Smooth muscle cell (in vitro differentiated cells): ENCODE results near the gene SNX27. TPM values are rescaled to one million over a fixed set of nuclear protein-coding genes. Genes with fewer than 3 reads are reported as not detected.
"Not testable (repeated sequence)": the region's sequence is repeated elsewhere in the genome, so short reads cannot be mapped to it uniquely, and the experiment has no call there.

Source experiments
- DNase-seq: peaks from one replicate; lab custom pipeline; 2025; ENCODE audit not compliant: unreplicated experiment; lab: John Stamatoyannopoulos, UW
- H2AFZ ChIP-seq: fragments of 200-600 bp; sonication (generic); 2 replicates; pipeline ENCODE4 v1.6.0; 2016; ENCODE audit warnings: antibody characterized with exemption, low read depth, mild to moderate bottlenecking
- H3F3A ChIP-seq: fragments of 200-600 bp; sonication (generic); 2 replicates; pipeline ENCODE4 v1.6.0; 2017; ENCODE audit warnings: antibody characterized with exemption, low read depth
- H3K27ac ChIP-seq: fragments of 200-600 bp; sonication (generic); 2 replicates; pipeline ENCODE4 v1.5.1; 2016; ENCODE audit warnings: low read depth, mild to moderate bottlenecking
- H3K27me3 ChIP-seq: fragments of 200-600 bp; sonication (generic); 2 replicates; pipeline ENCODE4 v1.6.1; 2016; ENCODE audit warnings: low read depth, mild to moderate bottlenecking
- H3K36me3 ChIP-seq: fragments of 200-600 bp; sonication (generic); 2 replicates; pipeline ENCODE4 v1.5.1; 2016; ENCODE audit warnings: low read depth
- H3K4me1 ChIP-seq: fragments of 200-600 bp; sonication (generic); 2 replicates; pipeline ENCODE4 v1.5.1; 2016; ENCODE audit warnings: low read depth
- H3K4me2 ChIP-seq: fragments of 200-600 bp; sonication (generic); 2 replicates; pipeline ENCODE4 v1.6.0; 2016; ENCODE audit warnings: mild to moderate bottlenecking
- H3K4me3 ChIP-seq: fragments of 200-600 bp; sonication (generic); 2 replicates; pipeline ENCODE4 v1.5.1; 2016; ENCODE audit warnings: mild to moderate bottlenecking
- H3K79me2 ChIP-seq: fragments of 200-600 bp; sonication (generic); 2 replicates; pipeline ENCODE4 v1.6.0; 2016; ENCODE audit warnings: low read depth, mild to moderate bottlenecking
- H3K9ac ChIP-seq: fragments of 200-600 bp; sonication (generic); 2 replicates; pipeline ENCODE4 v1.6.0; 2016; ENCODE audit warnings: low read depth
- H3K9me3 ChIP-seq: fragments of 200-600 bp; sonication (generic); replicated peaks from 2 replicates; pipeline ENCODE4 v1.5.1; 2016; ENCODE audit warnings: low read depth
- H4K20me1 ChIP-seq: fragments of 200-600 bp; sonication (generic); 2 replicates; pipeline ENCODE4 v1.6.0; 2016; ENCODE audit warnings: low read depth
- WGBS: methylation state at CpG from one replicate; pipeline ENCODE4 v1.1.7; 2016; ENCODE audit warnings: low lambda C conversion rate; 5-methylcytosine and 5-hydroxymethylcytosine counted together
- polyA plus RNA-seq: library from polyadenylated mRNA; unstranded; fragments of >200 nt; fragmentation: Nextera tagmentation; extraction: Ambion mirVana; gene quantifications from 2 replicates; pipeline ENCODE4 v1.2.1, GENCODE V29; 2016
- total RNA-seq: library from RNA; depleted of rRNA; stranded (reverse); fragments of >200 nt; gene quantifications from 2 replicates; pipeline ENCODE4 v1.2.3, GENCODE V29; 2014
- TF ChIP-seq, protein P1 (sequence below): fragments of 200-600 bp; sonication (generic); IDR thresholded peaks from 2 replicates; pipeline ENCODE4 v1.5.1; 2017; ENCODE audit warnings: borderline replicate concordance, mild to moderate bottlenecking, antibody characterized with exemption; ENCODE audit not compliant: insufficient read depth, poor library complexity, severe bottlenecking

SNX27 gene
- total and polyA plus RNA-seq, 2 experiments from 2014 or later, result 11.9 to 20.9 TPM

DNA sequence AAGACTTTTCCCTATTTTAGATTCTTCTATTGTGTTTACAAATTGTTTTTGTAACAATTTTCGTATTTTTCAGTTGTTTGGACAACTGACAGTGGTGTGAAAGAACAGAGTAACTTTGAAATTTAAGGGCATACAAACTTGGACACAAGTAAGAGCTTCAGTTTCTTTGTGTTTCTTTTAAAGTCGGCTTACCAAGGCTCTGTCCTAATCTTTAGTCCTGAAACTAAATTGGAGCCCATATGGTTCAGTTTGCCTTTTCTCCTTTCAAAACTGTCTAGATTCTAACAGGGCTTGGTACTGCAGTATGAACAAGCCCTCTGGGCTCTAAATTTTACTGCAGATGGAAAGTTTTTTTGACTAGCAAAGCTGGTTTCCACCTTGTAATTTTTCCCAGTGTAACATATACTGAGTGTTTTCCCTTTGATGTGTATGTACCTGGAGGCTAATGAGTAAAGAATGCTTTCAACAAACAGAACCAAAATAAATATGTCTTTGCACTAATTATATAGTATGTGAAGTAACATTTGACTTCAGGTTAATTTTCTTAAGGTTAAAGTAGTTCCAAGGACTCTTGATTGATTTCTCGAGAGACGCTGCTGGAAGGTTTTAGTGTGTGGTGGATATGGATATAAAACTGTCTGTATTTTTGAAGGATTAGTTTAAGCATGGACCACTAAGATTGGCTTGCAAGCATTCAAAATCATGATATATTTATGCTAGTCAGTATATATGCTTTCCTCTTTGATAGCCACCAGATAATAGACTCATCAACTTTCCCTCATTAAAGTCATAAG lies 4.1 kb downstream of the SNX27 start:
- H3K27ac ChIP-seq, result peak overlapping the region; percentile 59
- H3K9me3 ChIP-seq, result no peaks in the 10 kb centered on the region
- TF ChIP-seq, protein P1, sequence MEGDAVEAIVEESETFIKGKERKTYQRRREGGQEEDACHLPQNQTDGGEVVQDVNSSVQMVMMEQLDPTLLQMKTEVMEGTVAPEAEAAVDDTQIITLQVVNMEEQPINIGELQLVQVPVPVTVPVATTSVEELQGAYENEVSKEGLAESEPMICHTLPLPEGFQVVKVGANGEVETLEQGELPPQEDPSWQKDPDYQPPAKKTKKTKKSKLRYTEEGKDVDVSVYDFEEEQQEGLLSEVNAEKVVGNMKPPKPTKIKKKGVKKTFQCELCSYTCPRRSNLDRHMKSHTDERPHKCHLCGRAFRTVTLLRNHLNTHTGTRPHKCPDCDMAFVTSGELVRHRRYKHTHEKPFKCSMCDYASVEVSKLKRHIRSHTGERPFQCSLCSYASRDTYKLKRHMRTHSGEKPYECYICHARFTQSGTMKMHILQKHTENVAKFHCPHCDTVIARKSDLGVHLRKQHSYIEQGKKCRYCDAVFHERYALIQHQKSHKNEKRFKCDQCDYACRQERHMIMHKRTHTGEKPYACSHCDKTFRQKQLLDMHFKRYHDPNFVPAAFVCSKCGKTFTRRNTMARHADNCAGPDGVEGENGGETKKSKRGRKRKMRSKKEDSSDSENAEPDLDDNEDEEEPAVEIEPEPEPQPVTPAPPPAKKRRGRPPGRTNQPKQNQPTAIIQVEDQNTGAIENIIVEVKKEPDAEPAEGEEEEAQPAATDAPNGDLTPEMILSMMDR, result no peak
- peak overlapping the region; percentile 52 for H3K4me2 ChIP-seq
- no peak overlapping the region for H3K4me3 ChIP-seq
- peaks cover 24% of the 10 kb centered on the region for H3F3A ChIP-seq
- DNase-seq, result no peak
- H3K27me3 ChIP-seq, result no peaks in the 10 kb centered on the region
- no peaks in the 10 kb centered on the region for H3K36me3 ChIP-seq
- peaks cover 68% of the 10 kb centered on the region for H4K20me1 ChIP-seq
- 47% methylated on average over 4 of the region's 4 CpGs for WGBS
- peaks cover 31% of the 10 kb centered on the region for H3K4me1 ChIP-seq
- H3K9ac ChIP-seq, result no peak overlapping the region
- H3K79me2 ChIP-seq, result peaks cover 65% of the 10 kb centered on the region
- no peak overlapping the region for H2AFZ ChIP-seq

DNA sequence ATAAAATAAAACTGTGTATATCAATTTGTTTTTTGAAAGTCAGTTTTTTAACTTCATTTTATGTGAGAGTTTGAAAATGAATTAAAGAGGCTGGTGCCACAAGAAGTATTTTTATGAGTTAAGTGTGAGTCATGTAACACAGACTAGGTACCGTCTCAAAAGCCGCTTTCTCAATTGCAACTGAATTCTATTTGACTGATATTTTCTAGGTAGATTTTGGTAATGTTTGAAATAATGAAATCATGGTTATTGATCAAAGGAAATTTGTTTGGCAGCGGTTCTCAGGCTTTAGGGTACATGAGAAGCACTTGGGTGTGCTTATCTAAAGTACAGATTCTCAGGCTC lies 4.6 kb downstream of the SNX27 start:
- 39% methylated on average over 3 of the region's 3 CpGs for WGBS
- H3K4me3 ChIP-seq, result no peak overlapping the region
- H3K4me1 ChIP-seq, result peaks cover 34% of the 10 kb centered on the region
- H3K36me3 ChIP-seq, result no peaks in the 10 kb centered on the region
- no peaks in the 10 kb centered on the region for H3K27me3 ChIP-seq
- H3K9me3 ChIP-seq, result no peaks in the 10 kb centered on the region
- H3K79me2 ChIP-seq, result peaks cover 67% of the 10 kb centered on the region
- no peak overlapping the region for H3K9ac ChIP-seq
- TF ChIP-seq, protein P1, result no peak
- DNase-seq, result no peak
- peaks cover 74% of the 10 kb centered on the region for H4K20me1 ChIP-seq
- H3K4me2 ChIP-seq, result peak overlapping the region; percentile 52
- peaks cover 29% of the 10 kb centered on the region for H3F3A ChIP-seq
- no peak overlapping the region for H2AFZ ChIP-seq
- peak overlapping the region; percentile 59 for H3K27ac ChIP-seq

DNA sequence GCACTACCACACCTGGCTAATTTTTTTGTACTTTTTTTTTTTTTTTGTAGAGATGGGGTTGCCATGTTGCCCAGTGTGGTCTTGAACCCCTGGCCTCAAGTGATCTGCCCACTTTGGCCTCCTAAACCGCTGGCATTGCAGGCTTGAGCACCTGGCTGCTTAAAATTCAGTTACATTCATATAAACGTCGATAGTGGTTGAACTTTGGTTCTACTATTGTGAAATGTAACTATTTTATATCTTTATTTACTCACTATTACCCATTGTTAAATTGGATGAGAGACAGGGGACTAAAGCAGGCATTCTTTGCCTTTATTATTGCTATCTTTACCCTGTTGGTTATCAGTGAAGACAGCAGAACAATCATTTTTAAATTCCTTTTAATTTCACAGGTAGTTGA lies 6.2 kb downstream of the SNX27 start:
- Histone ChIP-seq H3K4me3 (no peak overlapping the region), H3K27me3 (no peaks in the 10 kb centered on the region), H3K9me3 (no peaks in the 10 kb centered on the region), H3K4me1 (peaks cover 37% of the 10 kb centered on the region), H3K9ac (no peak overlapping the region), H3K4me2 (no peak overlapping the region), H4K20me1 (peaks cover 85% of the 10 kb centered on the region), H3K27ac (no peak overlapping the region), H2AFZ (no peak overlapping the region), H3F3A (peaks cover 41% of the 10 kb centered on the region), H3K79me2 (peaks cover 71% of the 10 kb centered on the region), H3K36me3 (no peaks in the 10 kb centered on the region)
- no peak for DNase-seq
- WGBS, result 97% methylated on average over 3 of the region's 3 CpGs
- TF ChIP-seq, protein P1, result no peak

DNA sequence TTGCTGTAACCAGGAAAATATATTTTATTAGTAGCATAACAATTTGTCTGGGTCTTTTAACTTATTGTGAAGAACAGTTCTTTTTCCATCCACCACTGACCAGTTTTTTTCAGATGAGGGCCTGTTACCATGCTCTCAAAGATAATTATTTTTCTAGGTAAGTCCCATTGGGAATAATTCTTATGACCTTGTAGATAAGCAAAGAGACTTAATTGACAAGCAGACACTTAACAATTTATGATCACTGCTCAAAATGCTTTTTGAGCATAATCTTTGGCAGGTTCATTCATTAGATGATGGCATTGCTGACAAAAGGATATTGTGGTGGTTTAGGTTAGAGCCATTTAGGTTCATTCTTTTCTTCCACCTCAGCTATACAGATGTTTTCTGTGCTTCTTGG lies 6.6 kb downstream of the SNX27 start:
- Histone ChIP-seq H3K79me2 (peaks cover 72% of the 10 kb centered on the region), H3K27me3 (no peaks in the 10 kb centered on the region), H4K20me1 (peaks cover 87% of the 10 kb centered on the region), H3K4me3 (no peak overlapping the region), H3K4me1 (peaks cover 33% of the 10 kb centered on the region), H2AFZ (no peak overlapping the region), H3F3A (peaks cover 41% of the 10 kb centered on the region), H3K36me3 (no peaks in the 10 kb centered on the region), H3K4me2 (no peak overlapping the region), H3K9ac (no peak overlapping the region), H3K9me3 (no peaks in the 10 kb centered on the region), H3K27ac (no peak overlapping the region)
- no peak for DNase-seq
- TF ChIP-seq, protein P1, result no peak

DNA sequence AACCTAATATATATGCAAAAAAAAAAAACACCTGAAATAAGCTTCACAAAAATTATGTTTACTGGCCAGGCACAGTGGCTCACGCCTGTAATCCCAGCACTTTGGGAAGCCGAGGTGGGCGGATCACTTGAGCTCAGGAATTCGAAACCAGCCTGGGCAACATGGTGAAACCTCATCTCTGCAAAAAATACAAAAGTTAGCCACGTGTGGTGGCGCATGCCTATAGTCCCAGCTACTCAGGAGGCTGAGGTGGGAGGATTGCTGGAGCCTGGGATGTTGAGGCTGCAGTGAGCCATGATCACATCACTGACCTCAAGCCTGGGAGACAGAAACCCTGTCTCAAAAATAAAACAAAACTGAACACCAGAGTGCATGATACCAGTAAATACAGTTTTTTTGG lies 7.1 kb downstream of the SNX27 start:
- DNase-seq, H3K9me3 ChIP-seq, H3K9ac ChIP-seq, H3K27me3 ChIP-seq, H2AFZ ChIP-seq, H3K36me3 ChIP-seq, H3K4me2 ChIP-seq, H3K4me3 ChIP-seq: not testable (repeated sequence)
- peaks cover 74% of the 10 kb centered on the region for H3K79me2 ChIP-seq
- H3F3A ChIP-seq, result peaks cover 41% of the 10 kb centered on the region
- 58% methylated on average over 6 of the region's 6 CpGs for WGBS
- peak overlapping the region; percentile 75 for H3K27ac ChIP-seq
- peaks cover 89% of the 10 kb centered on the region for H4K20me1 ChIP-seq
- peaks cover 28% of the 10 kb centered on the region for H3K4me1 ChIP-seq
